GM10847 (cell line): ENCODE results near the gene LIMK1.

Source experiments
- POLR2A ChIP-seq: IDR thresholded peaks from 2 replicates; pipeline ENCODE4 v1.6.1; 2011; ENCODE audit not compliant: insufficient read length; ENCODE audit errors: extremely low read depth

The LIMK1 gene

DNA sequence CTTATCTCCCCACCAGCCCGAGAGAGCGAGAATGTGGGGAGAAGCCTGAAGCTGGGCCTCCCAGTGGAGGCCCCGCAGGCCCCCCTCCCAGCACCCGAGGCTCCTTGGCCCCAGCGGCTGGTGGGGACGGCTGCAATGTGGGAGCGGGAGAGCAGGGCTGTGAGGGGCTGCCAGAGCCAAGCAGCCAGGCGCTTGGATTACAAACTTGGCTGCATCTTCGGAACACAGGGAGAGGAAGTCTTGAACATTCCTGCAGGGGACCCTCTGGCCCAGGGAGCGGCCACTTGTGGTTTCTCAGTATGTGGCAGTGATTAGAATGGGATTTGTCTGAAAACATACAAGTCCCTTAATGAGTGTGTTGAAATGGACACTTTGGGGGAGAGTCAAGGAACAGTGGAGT lies 32.4 kb upstream of the LIMK1 start:
- no peak for TF ChIP-seq POLR2A

DNA sequence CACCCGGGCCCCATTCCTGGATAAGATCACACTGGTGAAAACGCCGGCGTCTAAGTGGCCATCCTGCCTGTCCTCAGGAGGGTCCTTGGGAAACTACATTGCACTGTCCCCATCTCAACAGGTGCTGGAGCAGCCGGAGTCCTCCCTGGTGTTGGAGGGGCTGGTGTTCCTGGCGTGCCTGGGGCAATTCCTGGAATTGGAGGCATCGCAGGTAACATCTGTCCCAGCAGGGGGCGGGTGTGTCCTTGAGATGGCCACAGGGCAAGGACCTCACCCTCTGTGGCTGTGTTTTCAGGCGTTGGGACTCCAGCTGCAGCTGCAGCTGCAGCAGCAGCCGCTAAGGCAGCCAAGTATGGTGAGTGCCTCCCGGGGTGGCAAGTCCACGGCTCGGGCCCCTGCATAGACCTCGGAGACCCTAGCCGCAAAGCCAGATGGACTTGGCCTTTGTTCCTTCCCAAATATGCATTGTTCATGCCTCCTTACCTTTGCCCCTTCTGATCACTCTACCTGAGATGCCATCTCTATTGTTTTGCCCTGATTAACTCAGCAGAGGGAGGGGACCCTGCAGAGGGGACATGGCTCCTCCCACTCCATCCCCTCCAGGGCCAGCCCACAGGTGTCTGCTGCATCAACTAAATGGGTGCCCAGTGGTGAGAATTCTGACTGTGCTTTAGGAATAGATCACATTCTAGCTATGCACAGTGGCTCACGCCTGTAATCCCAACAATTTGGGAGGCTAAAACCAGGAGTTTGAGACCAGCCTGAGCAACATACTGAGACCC lies 31.8 kb upstream of the LIMK1 start:
- no peak for TF ChIP-seq POLR2A

DNA sequence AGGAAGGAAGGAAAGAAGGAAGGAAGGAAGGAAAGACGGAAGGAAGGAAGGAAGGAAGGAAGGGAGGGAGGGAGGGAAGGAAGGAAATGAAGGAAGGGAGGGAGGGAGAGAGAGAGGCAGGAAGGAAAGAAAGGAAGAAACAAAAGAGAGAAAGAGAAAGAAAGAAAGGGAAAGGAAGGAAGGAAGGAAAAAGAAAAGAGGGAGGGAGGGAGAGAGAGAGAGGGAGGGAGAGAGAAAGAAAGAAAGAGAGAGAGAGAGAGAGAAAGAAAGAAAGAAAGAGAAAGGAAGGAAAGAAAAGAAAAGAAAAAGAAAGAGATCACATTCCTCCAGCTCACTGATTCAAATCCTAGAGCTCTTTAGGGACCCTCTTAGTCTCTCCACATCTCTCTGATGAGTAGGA lies 31.0 kb upstream of the LIMK1 start:
- TF ChIP-seq POLR2A = no peak

GRCh38 chr7:74053589-74054186 lies 29.9 kb upstream of the LIMK1 start:
- no peak for TF ChIP-seq POLR2A

- no peak for TF ChIP-seq POLR2A
Observed at GRCh38 chr7:74056096-74056915, 27.3 kb upstream of the LIMK1 start.

DNA sequence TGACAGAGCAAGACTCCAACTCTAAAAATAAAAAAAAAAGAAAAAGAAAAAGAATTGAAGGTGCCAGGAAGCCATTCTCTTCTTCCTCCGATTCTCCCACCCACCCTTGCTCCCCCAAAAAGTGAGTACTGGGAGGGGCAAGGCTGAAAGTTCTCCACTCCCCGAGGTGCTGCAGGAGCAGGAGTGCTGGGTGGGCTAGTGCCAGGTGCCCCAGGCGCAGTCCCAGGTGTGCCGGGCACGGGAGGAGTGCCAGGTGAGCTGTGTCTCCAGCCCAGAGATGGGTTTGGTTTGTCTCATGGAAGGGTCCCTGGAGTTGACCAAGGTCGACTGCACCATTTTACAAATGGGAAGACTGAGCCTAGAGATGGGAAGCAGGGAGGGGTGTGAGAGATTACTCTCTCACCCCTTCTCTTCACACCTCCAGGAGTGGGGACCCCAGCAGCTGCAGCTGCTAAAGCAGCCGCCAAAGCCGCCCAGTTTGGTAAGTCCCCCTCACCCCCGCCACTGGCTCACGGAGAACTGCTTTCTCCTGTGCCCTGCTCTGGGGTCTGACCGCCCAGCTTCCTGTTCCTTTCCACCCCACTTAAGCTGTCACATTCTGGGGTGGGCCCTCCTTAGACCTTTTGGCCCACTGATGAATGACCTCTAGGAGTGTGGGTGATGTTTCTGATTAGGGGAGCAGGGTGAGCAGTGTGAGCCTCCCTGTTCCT lies 26.2 kb upstream of the LIMK1 start:
- TF ChIP-seq POLR2A = no peak

- no peak for TF ChIP-seq POLR2A
Observed at GRCh38 chr7:74057987-74058386, 25.6 kb upstream of the LIMK1 start.

- no peak for TF ChIP-seq POLR2A
Observed at GRCh38 chr7:74058486-74058885, 25.1 kb upstream of the LIMK1 start.

DNA sequence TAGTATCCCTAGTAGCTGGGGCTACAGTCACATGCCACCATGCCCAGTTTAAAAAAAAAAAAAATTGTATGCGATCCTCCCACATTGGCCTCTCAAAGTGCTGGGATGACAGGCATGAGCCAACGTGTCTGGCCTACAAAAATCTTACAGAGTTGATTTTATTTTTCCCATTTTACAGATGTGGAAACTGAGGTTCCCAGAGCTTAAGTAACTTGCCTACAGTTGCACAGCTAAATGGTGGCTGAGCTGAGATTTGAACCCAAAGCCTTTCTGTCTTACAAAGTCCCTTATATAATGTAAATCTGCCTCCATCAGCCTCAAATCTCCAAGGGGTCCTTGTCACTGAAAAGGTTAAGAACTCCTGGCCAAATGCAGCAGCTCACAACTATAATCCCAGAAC lies 24.6 kb upstream of the LIMK1 start:
- no peak for TF ChIP-seq POLR2A

DNA sequence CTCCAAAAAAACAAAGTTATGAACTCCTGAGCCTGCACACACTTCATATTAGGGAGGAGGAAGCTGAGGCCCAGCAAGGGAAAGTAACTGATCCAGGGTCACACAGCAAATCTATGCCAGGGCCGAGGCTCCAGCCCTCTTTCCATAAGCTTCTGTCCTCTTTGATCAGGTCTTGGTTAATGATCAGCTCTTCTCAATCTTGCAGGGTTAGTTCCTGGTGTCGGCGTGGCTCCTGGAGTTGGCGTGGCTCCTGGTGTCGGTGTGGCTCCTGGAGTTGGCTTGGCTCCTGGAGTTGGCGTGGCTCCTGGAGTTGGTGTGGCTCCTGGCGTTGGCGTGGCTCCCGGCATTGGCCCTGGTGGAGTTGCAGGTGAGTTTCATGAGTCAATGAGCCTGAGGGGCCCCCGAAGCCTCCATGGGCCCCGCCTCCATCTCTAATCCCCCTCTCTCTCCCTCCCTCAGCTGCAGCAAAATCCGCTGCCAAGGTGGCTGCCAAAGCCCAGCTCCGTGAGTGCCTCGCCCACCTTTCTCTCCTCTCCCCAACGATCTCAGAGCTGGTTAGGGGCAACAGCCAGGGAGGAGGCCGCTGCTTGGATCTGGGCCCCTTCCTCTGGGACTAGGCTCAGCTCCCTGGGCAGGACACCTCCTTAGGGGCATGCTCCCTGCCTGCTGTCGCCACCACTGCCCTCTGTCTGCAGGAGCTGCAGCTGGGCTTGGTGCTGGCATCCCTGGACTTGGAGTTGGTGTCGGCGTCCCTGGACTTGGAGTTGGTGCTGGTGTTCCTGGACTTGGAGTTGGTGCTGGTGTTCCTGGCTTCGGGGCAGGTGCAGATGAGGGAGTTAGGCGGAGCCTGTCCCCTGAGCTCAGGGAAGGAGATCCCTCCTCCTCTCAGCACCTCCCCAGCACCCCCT lies 23.7 kb upstream of the LIMK1 start:
- TF ChIP-seq POLR2A = no peak

DNA sequence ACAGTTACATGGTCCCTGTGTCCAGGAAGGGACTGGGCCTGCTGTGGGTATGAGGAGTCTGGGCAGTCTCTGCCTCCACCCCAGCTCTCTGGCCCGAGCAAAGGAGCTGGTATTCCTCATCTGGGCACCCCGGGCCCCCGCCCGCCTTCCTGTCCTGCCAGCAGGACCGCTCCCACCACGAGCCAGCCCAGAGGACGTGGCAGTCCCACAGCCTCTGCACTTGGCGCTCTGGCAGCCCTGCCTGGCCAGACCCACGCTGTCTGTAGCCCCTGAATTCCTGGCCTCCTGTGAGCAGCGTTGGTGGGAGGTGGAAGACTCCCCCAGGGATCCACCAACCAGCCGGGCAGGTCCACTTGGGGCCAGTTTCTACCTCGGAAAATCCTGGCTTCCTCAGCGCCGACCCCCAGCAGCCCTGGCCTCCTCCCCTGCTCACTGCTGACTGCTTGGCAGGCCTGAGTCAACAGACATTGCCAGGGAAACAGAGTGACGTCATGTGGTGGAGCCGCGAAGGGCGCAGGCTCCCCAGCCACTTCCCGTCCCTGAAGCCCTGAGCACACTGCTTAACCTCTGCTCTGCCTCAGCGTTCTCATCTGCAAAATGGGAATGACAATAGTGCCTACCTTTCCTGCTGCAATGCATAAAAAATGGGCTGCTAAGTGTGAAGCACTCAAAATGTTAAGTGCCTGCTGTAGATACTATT lies 21.6 kb upstream of the LIMK1 start:
- TF ChIP-seq POLR2A = no peak

DNA sequence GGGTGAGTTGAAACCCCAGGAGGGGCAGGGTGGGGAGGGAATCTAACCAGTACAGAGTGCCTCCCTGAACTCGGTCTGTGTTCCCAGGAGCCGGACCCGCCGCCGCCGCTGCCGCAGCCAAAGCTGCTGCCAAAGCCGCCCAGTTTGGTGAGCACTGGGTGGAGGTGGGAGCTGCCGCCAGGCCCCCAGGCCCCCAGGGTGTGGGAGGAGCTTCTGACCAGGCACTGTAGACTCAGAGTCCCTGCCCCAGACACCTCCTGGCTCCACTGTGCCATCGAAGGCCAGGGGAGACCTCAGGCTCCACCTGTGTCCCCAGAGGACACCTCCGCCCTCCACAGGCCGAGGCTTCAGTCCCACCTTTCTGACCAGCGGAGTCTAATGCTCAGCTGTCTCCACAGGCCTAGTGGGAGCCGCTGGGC lies 20.4 kb upstream of the LIMK1 start:
- TF ChIP-seq POLR2A = no peak

DNA sequence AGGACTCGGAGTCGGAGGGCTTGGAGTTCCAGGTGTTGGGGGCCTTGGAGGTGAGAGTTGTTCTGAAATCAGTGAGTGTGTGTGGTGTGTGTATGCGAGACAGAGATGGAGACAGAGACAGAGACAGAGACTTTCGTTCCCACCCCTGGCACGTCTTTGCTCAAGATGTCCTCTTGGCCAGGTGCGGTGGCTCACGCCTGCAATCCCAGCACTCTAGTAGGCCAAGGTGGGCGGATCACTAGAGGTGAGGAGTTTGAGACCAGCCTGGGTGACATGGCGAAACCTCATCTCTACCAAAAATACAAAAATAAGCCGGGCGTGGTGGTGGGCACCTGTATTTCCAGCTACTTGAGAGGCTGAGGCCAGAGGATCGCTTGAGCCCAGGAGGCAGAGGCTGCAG lies 20.0 kb upstream of the LIMK1 start:
- TF ChIP-seq POLR2A = no peak

GRCh38 chr7:74064696-74065095 lies 18.9 kb upstream of the LIMK1 start:
- TF ChIP-seq POLR2A = no peak
